NOMO-1 treated with dmso at 0.1 percent for 144 hours (cell line): ENCODE results near the gene NEURL1B.

Experiments used
- DNase-seq: peaks from one replicate; lab custom pipeline; 2025; ENCODE audit not compliant: unreplicated experiment; lab: John Stamatoyannopoulos, UW

Gene NEURL1B

GRCh38 chr5:172632346-172633092 is 8.5 kb upstream of the NEURL1B start:
- DNase-seq = no peak

GRCh38 chr5:172633403-172633970 is 7.6 kb upstream of the NEURL1B start:
- DNase-seq = no peak

GRCh38 chr5:172634106-172634899 is 6.8 kb upstream of the NEURL1B start:
- DNase-seq = no peak

GRCh38 chr5:172635038-172635437 is 6.0 kb upstream of the NEURL1B start:
- no peak for DNase-seq

GRCh38 chr5:172636279-172637050 is 4.6 kb upstream of the NEURL1B start:
- no peak for DNase-seq

GRCh38 chr5:172637110-172637580 is 3.9 kb upstream of the NEURL1B start:
- DNase-seq = no peak

- DNase-seq = no peak
Measured at GRCh38 chr5:172637740-172638139, 3.3 kb upstream of the NEURL1B start.

GRCh38 chr5:172638209-172638768 is 2.8 kb upstream of the NEURL1B start:
- no peak for DNase-seq

GRCh38 chr5:172640139-172640538 is 924 bp upstream of the NEURL1B start:
- DNase-seq = no peak

GRCh38 chr5:172641359-172642050 is 442 bp downstream of the NEURL1B start:
- no peak for DNase-seq

- no peak for DNase-seq
Measured at GRCh38 chr5:172642051-172642409, 967 bp downstream of the NEURL1B start.

- DNase-seq = no peak
Measured at GRCh38 chr5:172642486-172642885, 1.4 kb downstream of the NEURL1B start.

GRCh38 chr5:172642926-172643871 is 2.1 kb downstream of the NEURL1B start:
- no peak for DNase-seq

GRCh38 chr5:172644266-172644665 is 3.2 kb downstream of the NEURL1B start:
- no peak for DNase-seq

- no peak for DNase-seq
Measured at GRCh38 chr5:172644711-172645110, 3.6 kb downstream of the NEURL1B start.

- DNase-seq = no peak
Measured at GRCh38 chr5:172645271-172646055, 4.4 kb downstream of the NEURL1B start.

- DNase-seq = no peak
Measured at GRCh38 chr5:172646716-172647285, 5.7 kb downstream of the NEURL1B start.
